GF-D8 (cell line): ENCODE measurements around the gene IL17RE.
"Not testable (repeated sequence)": the region's sequence is repeated elsewhere in the genome, so short reads cannot be mapped to it uniquely, and the experiment has no call there.

Experiments used
- DNase-seq: peaks from one replicate; lab custom pipeline; 2025; lab: John Stamatoyannopoulos, UW

IL17RE gene, protein sequence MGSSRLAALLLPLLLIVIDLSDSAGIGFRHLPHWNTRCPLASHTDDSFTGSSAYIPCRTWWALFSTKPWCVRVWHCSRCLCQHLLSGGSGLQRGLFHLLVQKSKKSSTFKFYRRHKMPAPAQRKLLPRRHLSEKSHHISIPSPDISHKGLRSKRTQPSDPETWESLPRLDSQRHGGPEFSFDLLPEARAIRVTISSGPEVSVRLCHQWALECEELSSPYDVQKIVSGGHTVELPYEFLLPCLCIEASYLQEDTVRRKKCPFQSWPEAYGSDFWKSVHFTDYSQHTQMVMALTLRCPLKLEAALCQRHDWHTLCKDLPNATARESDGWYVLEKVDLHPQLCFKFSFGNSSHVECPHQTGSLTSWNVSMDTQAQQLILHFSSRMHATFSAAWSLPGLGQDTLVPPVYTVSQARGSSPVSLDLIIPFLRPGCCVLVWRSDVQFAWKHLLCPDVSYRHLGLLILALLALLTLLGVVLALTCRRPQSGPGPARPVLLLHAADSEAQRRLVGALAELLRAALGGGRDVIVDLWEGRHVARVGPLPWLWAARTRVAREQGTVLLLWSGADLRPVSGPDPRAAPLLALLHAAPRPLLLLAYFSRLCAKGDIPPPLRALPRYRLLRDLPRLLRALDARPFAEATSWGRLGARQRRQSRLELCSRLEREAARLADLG

DNA sequence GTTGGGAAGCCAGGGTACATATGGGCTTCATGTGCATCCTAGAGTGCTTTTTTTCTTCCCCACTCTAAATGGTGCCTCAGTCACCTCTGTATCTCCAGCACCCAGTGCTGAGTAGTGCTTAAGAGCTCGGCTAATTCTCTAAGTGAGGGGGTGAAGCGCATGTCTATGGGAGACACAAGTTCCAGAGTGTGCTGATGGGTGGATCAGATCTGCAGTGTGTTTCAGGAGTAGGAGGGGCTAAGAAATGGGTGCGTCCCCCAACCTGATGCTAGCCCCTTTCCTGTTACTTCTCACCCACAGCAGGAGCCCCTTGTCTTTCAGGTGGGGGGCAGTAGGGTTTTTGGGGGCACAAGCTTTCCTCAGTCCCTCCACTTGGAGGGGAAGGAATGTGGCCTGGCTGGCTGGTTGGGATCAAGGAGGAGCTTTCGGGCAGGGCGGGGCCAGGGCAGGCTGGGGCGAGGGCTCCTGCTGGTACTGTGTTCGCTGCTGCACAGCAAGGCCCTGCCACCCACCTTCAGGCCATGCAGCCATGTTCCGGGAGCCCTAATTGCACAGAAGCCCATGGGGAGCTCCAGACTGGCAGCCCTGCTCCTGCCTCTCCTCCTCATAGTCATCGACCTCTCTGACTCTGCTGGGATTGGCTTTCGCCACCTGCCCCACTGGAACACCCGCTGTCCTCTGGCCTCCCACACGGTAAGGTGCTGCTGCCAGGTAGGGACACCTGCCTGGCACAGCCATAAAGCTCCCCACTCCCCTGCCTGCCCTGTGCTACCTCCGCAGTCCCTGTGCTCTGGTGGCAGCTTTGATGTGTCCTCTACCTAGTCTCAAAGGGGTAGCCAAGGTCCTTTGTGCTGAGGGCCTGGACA is at the start of gene IL17RE:
Gene IL17RE, plus strand, starts transcription at position 477 of the 866 bp plus-strand sequence. Its CDS starts 85 bp downstream, at position 562.
- DNase-seq = no peak

DNA sequence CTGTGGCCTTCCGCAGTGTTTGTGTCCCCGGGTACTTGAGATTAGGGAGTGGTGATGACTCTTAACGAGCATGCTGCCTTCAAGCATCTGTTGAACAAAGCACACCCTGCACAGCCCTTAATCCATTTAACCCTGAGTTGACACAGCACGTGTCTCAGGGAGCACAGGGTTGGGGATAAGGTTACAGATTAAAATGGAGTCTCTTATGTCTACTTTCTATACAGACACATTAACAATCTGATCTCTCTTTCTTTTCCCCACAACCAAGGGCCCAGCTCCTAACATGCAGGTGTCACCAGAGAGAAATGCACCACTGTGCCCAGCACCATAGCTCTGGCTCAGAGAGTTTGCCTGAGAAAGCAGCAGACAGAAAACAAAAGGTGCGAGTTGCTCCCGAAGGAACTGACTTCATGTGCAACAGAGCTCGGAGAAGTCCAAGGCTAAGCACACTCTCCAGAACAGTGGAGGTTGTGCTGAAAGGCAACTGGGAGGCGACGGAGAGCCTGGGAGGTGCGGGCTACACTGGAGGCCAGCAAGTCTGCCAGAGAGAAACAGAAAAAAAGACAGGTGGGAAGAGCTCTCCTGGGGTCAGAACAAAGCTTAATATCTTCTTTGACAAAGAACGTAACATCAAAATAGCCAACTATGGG is 48.2 kb upstream of the IL17RE start:
- not testable (repeated sequence) for DNase-seq

DNA sequence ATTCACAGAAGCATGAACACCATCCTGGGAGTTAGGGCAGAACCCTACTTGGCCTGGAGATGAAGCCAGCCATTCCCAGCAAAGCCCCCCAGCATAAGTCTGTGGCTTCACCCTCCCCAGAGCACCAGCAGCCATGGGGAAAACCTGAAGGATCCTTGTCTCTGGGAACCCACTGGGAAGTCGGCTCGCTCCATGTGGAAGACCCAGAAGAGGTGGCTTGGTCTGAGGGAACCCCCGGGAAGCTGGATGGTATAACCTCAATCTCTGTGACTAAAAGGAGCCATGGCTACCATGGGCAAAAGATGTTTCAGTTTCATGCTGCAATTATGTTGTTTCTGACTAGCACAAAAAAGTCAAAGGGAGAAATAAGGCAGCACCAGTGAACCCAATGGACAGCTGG is 47.1 kb upstream of the IL17RE start:
- DNase-seq = no peak

DNA sequence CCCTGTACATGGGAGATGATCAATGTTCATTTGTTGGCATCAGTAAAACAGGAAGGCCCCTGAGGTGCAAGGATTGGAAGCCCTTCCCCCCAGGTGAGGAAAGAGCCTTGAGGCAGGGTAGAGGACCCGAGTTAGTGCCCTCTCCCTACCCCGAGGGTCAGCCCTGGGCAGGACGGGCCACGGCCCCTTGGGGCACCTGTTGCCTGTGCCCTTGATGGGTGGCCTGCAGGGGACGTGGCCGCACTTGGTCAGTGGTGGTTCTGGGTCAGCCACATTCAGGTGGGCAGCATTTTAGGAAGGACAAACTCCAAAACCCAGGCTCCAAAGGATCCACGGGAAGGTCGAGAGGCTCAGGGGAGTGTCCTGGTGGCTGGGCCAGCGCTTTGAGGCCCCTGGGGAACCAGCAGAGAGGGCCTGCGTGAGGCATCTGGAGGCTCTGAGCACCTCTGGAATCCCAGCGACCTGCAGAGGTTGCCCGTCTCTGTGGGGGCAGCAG is 43.1 kb upstream of the IL17RE start:
- no peak for DNase-seq

DNA sequence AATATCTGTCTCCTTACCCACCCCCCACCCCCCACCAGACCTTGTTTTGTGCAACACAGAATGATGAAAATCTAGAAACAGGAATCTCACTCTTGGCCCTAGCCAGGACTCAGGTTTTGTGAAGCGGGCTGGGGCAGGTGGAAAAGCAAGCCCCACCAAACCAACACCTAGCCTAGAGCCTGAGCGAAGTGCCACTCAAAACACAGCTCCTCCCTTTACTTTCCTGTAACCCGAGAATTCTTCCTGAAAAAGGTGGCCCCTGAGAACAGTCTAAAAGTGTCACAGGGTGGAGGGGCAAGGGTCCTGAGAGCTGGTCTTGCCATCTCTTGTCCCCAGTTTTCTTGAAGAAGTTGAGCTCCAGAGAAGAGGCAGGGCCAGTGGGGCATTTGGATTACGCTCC is 41.4 kb upstream of the IL17RE start:
- no peak for DNase-seq

DNA sequence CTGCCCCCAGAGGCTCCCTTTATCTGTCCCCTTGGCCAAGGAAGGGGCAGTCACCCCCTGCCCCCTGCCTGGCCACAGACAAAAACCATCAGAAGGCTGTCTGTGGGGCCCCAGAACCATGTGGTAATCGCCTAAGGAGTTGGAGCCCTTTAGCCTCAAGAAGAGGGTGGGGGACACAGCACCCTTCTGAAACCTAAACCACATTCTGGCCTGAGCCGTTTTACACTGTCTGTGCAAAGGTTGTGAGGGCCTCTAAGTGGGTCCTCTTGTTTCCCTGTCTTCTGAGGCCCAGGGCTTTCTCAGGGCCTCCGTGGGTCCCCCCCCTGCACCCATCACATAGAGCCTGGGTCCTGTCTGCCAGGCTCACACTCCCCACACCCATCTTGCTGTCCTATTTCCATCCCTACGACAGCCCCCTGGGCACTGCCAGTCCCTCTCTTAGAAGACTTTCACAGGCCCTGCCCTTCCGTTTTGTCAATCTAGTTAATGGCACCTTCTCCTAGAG is 41.0 kb upstream of the IL17RE start:
- DNase-seq = no peak

DNA sequence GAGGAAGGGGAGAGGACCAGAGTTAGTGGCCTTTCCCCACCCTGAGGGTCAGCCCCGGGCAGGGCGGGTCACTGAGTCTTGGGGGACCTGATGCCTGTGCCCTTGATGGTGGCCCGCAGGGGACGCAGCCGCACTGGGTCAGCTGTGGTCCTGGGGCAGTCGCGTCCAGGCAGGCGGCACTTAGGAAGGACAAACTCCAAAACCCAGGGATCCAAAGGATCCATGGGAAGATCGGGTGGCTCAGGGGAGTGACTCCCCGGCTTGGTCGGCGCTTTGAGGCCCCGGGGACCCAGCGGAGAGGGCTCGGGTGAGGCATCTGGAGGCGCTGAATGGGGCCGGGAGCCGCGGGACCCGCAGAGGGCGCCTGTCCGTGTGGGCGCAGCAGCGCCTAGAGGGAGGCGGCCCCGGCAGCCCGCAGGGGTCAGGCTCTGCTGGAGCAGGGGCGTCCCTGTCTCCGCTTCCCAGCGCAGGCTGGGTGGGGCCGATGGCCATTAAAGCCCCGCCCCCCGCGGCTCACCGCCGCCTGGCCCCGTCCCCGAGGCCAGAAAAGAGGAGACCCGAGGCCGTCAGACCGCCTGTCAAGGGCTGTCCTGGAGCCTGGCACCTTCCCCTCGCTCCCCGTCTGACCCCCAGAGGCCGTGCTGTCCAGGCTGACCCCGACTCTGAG is 40.1 kb upstream of the IL17RE start:
- no peak for DNase-seq

DNA sequence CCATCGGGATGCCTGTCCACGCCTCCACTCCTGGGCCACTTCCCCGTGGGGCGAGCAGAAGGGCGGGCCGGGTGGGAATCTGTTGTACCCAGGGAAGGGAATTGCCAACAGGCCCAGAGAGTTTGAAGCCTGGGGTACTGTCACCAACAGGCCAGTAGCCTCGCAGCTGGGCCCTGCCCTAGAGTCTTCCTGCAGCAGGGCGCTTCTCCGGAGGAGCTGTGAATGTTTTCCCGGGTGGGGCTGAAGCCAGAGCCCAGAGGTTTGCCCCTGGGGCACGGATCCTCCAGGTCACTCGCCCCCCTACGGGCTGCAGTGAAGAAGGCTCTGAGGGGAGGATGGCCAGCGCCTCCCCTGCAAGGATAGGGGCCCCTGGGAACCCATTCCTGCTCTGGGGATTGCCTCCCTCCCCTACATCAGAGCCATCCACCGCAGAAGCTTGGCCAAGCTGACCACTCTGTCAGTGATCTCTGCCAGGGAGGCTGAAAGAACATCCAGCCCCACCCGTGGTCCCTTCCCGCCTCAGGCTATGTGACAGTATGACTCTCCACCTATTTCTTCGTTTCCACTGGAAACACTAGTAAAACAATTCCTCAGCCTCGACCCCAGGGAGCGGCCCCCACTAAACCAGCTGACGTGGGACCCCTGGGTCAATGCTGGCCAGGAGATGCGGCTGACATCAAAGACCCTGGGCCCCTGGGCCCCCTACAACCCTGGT is 39.4 kb upstream of the IL17RE start:
- no peak for DNase-seq

DNA sequence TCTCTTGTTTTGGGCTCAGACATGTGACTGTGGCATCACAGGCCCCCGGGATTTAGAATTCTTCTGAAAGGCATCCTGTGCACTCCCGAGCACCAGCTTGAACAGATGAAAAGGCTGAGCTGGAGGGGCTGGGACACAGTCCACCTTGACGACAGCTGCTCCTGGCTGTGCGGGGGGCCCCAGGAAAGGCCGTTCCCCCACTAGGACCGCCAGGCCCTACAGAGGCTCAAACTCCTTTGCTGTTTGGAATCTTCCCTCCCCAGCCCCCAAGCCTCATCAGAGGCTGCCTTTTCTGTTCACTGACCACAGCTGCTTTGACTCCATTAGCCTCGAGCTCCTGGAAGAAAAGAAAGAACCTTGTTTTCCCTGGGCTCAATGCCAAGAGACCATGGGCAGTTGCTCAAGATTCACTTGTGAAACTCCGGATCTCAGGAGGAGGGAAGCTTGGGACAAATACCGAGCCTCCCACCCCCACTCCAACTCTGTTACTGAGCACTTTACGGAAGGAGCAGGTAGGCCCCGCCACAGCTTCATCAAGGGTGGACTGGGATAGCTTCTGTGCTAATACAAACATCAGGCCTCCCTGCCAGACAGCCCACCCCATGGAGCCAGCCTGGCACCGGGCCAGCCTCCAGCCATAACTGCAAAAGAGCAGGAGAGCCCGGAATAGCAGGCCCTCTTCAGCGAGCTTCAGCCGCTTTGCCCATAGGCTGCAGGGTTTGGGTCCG is 38.3 kb upstream of the IL17RE start:
- DNase-seq = no peak

DNA sequence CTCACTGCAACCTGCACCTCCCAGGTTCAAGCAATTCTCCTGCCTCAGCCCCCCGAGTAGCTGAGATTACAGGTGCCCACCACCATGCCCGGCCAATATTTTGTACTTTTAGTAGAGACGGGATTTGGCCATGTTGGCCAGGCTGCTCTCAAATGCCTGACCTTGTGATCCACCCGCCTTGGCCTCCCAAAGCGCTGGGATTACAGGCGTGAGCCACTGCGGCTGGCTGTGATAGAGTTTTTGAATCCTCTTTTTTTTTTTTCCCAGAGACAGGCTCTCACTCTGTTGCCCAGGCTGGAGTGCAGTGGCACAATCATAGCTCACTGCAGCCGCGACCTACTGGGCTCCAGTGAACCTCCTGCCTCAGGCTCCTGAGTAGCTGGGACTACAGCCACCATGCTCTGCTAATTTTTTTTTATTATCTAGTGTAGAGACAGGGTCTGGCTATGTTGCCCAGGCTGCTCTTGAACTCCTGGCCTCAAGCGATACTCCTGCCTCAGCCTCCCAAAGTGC is 37.5 kb upstream of the IL17RE start:
- not testable (repeated sequence) for DNase-seq

DNA sequence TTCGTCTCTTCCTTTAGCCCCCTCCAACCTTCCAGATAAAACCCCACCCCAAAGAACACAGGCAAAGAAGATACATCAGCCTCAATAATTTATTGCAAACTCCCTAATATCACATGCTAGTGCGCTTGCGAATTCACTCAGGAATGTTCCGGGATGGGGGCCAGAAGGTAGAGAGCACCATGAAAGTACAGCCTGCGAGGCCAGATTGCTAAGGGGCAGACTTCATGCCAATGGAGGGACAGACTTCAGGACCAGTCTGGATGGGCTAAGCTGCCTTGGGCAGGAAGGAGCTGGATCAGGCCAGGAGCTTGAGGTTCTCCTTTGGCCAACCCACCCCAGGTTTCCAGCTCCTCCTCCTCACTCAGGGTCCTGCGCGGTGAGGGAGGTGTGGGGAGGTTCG is 36.0 kb upstream of the IL17RE start:
- no peak for DNase-seq

DNA sequence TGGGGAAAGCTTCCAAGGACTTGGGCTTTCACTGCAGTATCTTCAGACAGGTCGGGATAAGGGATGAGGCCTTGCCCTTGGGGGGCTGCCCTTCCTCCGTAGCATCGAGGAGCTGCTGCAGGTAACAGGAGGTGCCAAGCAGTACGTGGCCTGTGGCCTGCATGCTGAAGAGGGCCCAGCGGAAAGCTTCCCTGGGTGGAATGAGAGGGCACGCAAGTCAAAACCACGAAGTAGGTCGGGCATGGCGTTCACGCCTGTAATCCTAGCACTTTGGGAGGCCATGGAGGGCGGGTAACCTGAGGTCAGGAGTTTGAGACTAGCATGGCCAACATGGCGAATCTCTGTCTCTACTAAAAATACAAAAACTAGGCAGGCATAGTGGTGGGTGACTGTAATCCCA is 35.5 kb upstream of the IL17RE start:
- DNase-seq = no peak

DNA sequence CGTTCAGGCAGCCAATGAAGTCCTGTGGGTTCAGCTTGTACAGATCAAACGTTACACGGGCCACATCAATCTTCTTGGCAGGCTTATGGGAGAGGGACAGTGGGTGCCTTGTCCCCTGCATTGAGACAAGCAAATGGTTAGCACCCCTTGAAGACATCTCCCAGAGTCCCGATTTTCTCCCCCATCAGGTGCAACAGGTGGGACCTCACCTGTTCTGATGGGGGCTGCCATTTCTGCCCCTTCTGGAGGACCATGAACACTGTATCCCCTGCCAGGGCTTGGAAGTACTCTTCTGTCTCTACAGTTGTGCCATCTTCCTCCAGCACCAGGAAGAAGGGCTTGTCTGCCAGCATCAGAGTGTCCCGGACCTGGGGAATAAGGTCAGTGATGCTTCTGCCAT is 32.7 kb upstream of the IL17RE start:
- no peak for DNase-seq

DNA sequence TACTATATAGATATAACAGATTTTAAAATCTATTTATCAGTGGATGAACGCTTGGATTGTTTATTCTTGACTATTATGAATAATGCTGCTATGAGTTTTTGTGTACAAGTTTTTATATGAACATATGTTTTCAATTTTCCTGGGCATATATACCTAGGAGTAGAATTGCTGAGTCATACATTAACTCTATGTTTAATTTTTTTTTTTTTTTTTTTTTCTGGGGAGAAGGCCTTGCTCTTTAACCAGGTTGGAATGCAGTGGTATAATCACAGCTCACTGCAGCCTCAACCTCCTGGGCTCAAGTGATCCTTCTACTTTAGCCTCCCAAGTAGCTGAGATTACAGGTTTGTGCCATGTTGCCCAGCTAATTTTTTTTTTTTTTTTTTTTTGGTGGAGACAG is 31.7 kb upstream of the IL17RE start:
- no peak for DNase-seq

DNA sequence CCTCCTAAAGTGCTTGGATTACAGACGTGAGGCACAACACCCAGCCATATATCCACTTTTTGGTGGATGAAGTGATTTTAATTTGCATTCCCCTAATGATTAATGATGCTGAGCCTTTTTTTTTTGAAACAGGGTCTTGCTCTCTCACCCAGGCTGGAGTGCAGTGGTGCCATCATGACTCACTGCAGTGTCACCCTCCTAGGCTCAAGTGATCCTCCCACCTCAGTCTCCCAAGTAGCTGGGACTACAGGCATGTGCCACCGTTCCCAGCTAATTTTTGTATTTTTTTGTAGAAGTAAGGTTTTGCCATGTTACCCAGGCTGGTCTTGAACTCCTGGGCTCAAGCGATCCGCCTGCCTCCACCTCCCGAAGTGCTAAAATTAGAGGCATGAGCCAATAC is 30.6 kb upstream of the IL17RE start:
- DNase-seq = not testable (repeated sequence)

DNA sequence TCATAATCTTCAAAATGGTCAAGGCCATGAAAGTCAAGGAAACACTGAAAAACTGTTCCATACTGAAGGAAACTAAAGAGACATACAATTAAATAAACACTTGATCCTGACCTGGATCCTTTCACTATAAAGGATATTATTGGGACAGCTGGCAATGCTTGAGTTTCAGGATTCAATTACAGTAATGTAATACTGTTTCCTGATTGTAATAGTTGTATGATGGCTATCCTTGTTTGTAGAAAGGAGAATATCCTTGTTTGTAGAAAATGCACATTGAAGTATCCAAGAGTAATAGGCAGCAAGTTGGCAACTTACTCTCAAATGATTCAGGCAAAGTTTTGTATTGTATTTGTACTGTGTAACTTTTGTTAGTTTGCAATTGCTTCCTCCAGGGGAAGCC is 27.2 kb upstream of the IL17RE start:
- DNase-seq = no peak

DNA sequence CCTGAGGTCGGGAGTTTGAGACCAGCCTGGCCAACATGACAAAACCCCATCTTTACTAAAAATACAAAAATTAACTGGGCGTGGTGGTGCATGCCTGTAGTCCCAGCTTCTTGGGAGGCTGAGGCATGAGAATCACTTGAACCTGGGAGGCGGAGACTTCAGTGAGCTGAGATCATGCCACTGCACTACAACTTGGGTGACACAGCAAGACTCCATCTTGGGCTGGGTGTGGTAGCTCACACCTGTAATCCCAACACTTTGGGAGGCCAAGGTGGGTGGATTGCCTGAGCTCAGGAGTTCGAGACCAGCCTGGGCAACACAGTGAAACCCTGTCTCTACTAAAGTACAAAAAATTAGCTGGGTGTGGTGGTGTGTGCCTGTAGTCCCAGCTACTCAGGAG is 26.4 kb upstream of the IL17RE start:
- DNase-seq = not testable (repeated sequence)

DNA sequence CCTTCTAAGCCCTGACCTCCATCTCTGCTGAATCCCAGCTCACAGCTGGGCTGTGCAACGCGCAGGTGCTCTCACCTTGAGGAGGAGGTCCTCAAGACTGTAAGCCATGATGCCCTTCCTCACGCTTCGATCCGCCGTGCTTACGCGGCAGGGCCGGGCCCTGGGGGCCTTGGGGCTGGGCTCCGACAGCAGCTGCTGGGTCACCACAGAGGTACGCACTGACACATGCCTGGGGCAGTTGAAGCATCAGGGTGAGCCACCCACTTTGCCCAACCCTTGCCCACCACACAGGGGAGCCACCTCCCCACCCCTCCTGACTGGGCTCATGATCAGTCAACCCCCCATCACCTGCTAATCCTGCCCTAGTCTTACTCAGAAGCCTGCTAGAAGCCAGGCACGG is 25.7 kb upstream of the IL17RE start:
- DNase-seq = no peak

DNA sequence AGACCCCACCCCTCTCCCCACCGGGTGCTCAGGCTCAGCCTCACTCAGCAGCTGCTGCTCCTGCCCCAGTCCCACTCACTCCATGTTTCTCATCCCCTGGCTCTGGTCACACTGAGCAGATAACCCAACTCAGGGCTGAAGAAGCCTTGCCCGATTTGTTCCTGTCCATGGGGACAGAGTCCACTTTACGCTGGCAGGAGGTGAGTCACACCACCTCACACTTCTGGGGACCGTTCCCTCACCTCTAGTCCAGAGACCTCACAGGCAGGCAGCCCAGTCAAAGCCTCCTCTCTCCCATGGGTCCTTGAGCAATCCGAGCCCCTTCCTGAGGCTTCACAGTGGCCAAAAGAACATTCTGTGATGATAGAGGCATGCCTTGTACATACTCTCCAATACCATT is 23.9 kb upstream of the IL17RE start:
- DNase-seq = no peak
